H1 (cell line): ENCODE data around the gene IL31RA. TPM values are rescaled to one million over a fixed set of nuclear protein-coding genes. Genes with fewer than 3 reads are reported as not detected.

ENCODE experiments used
- ATF2 ChIP-seq: IDR thresholded peaks from 2 replicates; pipeline ENCODE4 v1.6.1; 2012; ENCODE audit warnings: low read length, inconsistent platforms
- ATF3 ChIP-seq: IDR thresholded peaks from 2 replicates; pipeline ENCODE4 v1.6.1; 2011; ENCODE audit warnings: low read depth, mild to moderate bottlenecking, low read length; ENCODE audit not compliant: insufficient read depth
- CBX8 ChIP-seq: fragments of 300-800, 300-1000 bp; sonication (generic); IDR thresholded peaks from 2 replicates; pipeline ENCODE4 v1.7.1; 2016; ENCODE audit warnings: low read depth, low read length, borderline replicate concordance
- CHD1 ChIP-seq: IDR thresholded peaks from 2 replicates; pipeline ENCODE4 v1.6.1; 2012; ENCODE audit warnings: low read depth, low read length, improper control_type of control experiment
- CHD7 ChIP-seq: fragments of 300-600 bp; sonication (generic); IDR thresholded peaks from 2 replicates; pipeline ENCODE4 v1.7.1; 2012; ENCODE audit warnings: low read length, moderate library complexity, mild to moderate bottlenecking, inconsistent platforms; ENCODE audit not compliant: insufficient replicate concordance
- JUND ChIP-seq: IDR thresholded peaks from 2 replicates; pipeline ENCODE4 v1.6.1; 2011; ENCODE audit warnings: mild to moderate bottlenecking, improper control_type of control experiment, low read length
- POLR2AphosphoS5 ChIP-seq: IDR thresholded peaks from 2 replicates; pipeline ENCODE4 v1.6.1; 2011; ENCODE audit warnings: low read depth, low read length
- SIX5 ChIP-seq: IDR thresholded peaks from 2 replicates; pipeline ENCODE4 v1.6.1; 2011; ENCODE audit warnings: mild to moderate bottlenecking, low read depth, low read length
- polyA plus RNA-seq, 7 experiments: library from polyadenylated mRNA; depleted of rRNA in 3 of 7; stranded (reverse) in 5 of 7; unstranded in 2 of 7; fragments of >200 nt in 5 of 7; fragments of 200-250 nt in 2 of 7; gene quantifications; 1 replicate in 5 of 7; 2 replicates in 1 of 7; 4 replicates in 1 of 7; pipeline versions ENCODE4 v1.2.1 to v1.2.3, GENCODE V29; 2011 to 2013; ENCODE audit warnings: missing spikeins in 2 of 7, mixed read lengths in 2 of 7
- total RNA-seq: library from RNA; stranded (reverse); fragmentation: NEBNext Ultra II Directional; extraction: Animal tissue kit (Norgen Biotek cat#: 25700); gene quantifications from 2 replicates; pipeline ENCODE4 v1.2.1, GENCODE V29; 2021

The IL31RA gene
- total and polyA plus RNA-seq, 2 of the 8 experiments (the other 6 are each of a cell fraction or from before 2014, with no cell fraction given): not detected

GRCh38 chr5:55821731-55822512 is 29.2 kb upstream of the IL31RA start (continued):
- no peak for TF ChIP-seq CHD7
- no peak for TF ChIP-seq CHD1
- TF ChIP-seq JUND: no peak
- no peak for TF ChIP-seq ATF2
- TF ChIP-seq ATF3: no peak
- no peak for TF ChIP-seq CBX8
- TF ChIP-seq SIX5: no peak
- TF ChIP-seq POLR2AphosphoS5: no peak
